GM12891 (cell line): ENCODE measurements around the gene ZFPM1.

Experiments used
- POLR2A ChIP-seq: IDR thresholded peaks from 2 replicates; pipeline ENCODE4 v1.6.1; 2011; ENCODE audit warnings: low read depth, low read length, control low read depth
- POLR2AphosphoS5 ChIP-seq: IDR thresholded peaks from 2 replicates; pipeline ENCODE4 v1.6.1; 2011; ENCODE audit warnings: low read depth, low read length, control low read depth
- SPI1 ChIP-seq: IDR thresholded peaks from 2 replicates; pipeline ENCODE4 v1.6.1; 2011; ENCODE audit warnings: low read depth, low read length, control low read depth
- TAF1 ChIP-seq: IDR thresholded peaks from 2 replicates; pipeline ENCODE4 v1.6.1; 2011; ENCODE audit warnings: low read depth, low read length, control low read depth

DNA sequence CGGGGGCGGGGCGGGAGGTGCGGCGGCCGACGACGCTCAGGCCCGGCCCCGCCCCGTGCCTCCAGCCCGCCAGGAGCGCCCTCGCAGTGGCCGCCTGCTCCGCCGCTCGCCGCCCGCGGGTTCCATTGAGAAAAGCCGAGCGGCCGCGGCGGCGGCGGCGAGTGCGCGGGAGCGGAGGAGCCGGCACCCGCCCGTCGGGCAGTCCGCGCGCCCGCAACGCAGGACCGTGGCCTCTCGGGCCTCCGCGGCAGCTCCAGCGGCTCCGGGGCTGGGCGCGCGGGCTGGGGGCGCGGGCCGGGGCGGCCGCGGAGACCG lies at the start of gene ZFPM1:
- TF ChIP-seq TAF1 (no peak), POLR2AphosphoS5 (no peak), SPI1 (no peak), POLR2A (no peak)
